CD14-positive monocyte (primary cell): ENCODE measurements around the gene TOP3A. TPM values are rescaled to one million over a fixed set of nuclear protein-coding genes. Genes with fewer than 3 reads are reported as not detected.

Source experiments
- DNase-seq, 3 donors: peaks; one replicate each; pipeline ENCODE4 v3.0.0-alpha.2; 2011 to 2022
- H2AFZ ChIP-seq: 2 replicates; pipeline ENCODE4 v1.6.0; 2012; ENCODE audit warnings: mild to moderate bottlenecking, low read depth, low read length, inconsistent platforms; ENCODE audit not compliant: insufficient read depth, poor library complexity, severe bottlenecking
- H3K27ac ChIP-seq, 2 donors: 1 replicate in 1 of 2; 2 replicates in 1 of 2; pipeline ENCODE4 v1.5.1; 2012 to 2013; ENCODE audit warnings: low read length in 2 of 2, control low read depth in 1 of 2, inconsistent platforms in 1 of 2, low read depth in 1 of 2, mild to moderate bottlenecking in 1 of 2
- H3K27me3 ChIP-seq, 2 donors: one replicate each; pipeline versions ENCODE4 v1.6.0 to v1.6.1; 2011 to 2013; ENCODE audit warnings: low read length in 2 of 2; ENCODE audit not compliant: control insufficient read depth in 2 of 2, insufficient read depth in 2 of 2
- H3K36me3 ChIP-seq, 2 donors: replicated peaks in 1 of 2; 1 replicate in 1 of 2; 2 replicates in 1 of 2; pipeline versions ENCODE4 v1.5.1 to v1.6.1; 2012 to 2013; ENCODE audit warnings: low read length in 2 of 2, control low read depth in 1 of 2, inconsistent platforms in 1 of 2, mild to moderate bottlenecking in 1 of 2; ENCODE audit not compliant: insufficient read depth in 2 of 2, control insufficient read depth in 1 of 2
- H3K4me1 ChIP-seq, 2 donors: 1 replicate in 1 of 2; 2 replicates in 1 of 2; pipeline versions ENCODE4 v1.5.1 to v1.6.1; 2012 to 2013; ENCODE audit warnings: low read length in 2 of 2, control low read depth in 1 of 2, inconsistent platforms in 1 of 2, mild to moderate bottlenecking in 1 of 2, moderate library complexity in 1 of 2; ENCODE audit not compliant: insufficient read depth in 2 of 2, control insufficient read depth in 1 of 2
- H3K4me2 ChIP-seq: replicated peaks from 2 replicates; pipeline ENCODE3; 2012; ENCODE audit warnings: low read length, moderate library complexity, mild to moderate bottlenecking; ENCODE audit not compliant: poor library complexity, severe bottlenecking; ENCODE audit errors: extremely low read depth
- H3K4me3 ChIP-seq, 3 experiments: fragments of 200-600 bp in 1 of 3; sonication (generic) in 1 of 3; replicated peaks in 1 of 3; 1 replicate in 2 of 3; 2 replicates in 1 of 3; pipeline ENCODE4 v1.5.1; 2011 to 2013; ENCODE audit warnings: low read length in 3 of 3, mild to moderate bottlenecking in 3 of 3, control low read depth in 2 of 3, low read depth in 2 of 3, inconsistent platforms in 1 of 3, moderate library complexity in 1 of 3
- H3K79me2 ChIP-seq: 2 replicates; pipeline ENCODE4 v1.6.0; 2012; ENCODE audit warnings: mild to moderate bottlenecking, control low read depth, inconsistent platforms, low read length, moderate library complexity; ENCODE audit not compliant: insufficient read depth
- H3K9ac ChIP-seq: 2 replicates; pipeline ENCODE4 v1.6.0; 2017; ENCODE audit warnings: low read length, mild to moderate bottlenecking; ENCODE audit not compliant: insufficient read depth, poor library complexity, severe bottlenecking
- H3K9me3 ChIP-seq, 2 donors: replicated peaks in 1 of 2; 1 replicate in 1 of 2; 2 replicates in 1 of 2; pipeline versions ENCODE4 v1.5.1 to v1.6.1; 2012 to 2013; ENCODE audit warnings: low read length in 2 of 2, control low read depth in 1 of 2; ENCODE audit not compliant: control insufficient read depth in 1 of 2, insufficient read depth in 1 of 2
- H4K20me1 ChIP-seq: 2 replicates; pipeline ENCODE4 v1.6.0; 2012; ENCODE audit warnings: mild to moderate bottlenecking, low read length, control low read depth, moderate library complexity; ENCODE audit not compliant: insufficient read depth
- H3K27ac Mint-ChIP-seq, 7 donors: one replicate each; pipeline ENCODE4 v1.8.0; 2020; ENCODE audit warnings: mild to moderate bottlenecking in 7 of 7, mixed read lengths in 7 of 7, moderate library complexity in 6 of 7, inconsistent platforms in 2 of 7
- H3K27me3 Mint-ChIP-seq, 3 donors: one replicate each; pipeline ENCODE4 v1.8.0; 2021 to 2022; ENCODE audit warnings: low read depth in 3 of 3, mild to moderate bottlenecking in 3 of 3, mixed read lengths in 3 of 3, moderate library complexity in 3 of 3, inconsistent platforms in 1 of 3
- H3K36me3 Mint-ChIP-seq, 2 donors: one replicate each; pipeline ENCODE4 v1.8.0; 2020; ENCODE audit warnings: mixed read lengths in 2 of 2, inconsistent platforms in 1 of 2, mild to moderate bottlenecking in 1 of 2
- H3K4me1 Mint-ChIP-seq: one replicate; pipeline ENCODE4 v1.8.0; 2020; ENCODE audit warnings: mild to moderate bottlenecking, mixed read lengths
- H3K4me3 Mint-ChIP-seq, 2 donors: one replicate each; pipeline ENCODE4 v1.8.0; 2020; ENCODE audit warnings: mild to moderate bottlenecking in 2 of 2, mixed read lengths in 2 of 2, moderate library complexity in 1 of 2
- H3K9me3 Mint-ChIP-seq, 7 donors: one replicate each; pipeline ENCODE4 v1.8.0; 2020 to 2022; ENCODE audit warnings: mixed read lengths in 7 of 7, mild to moderate bottlenecking in 6 of 7, moderate library complexity in 6 of 7, inconsistent platforms in 2 of 7
- whole genome bisulfite sequencing: methylation state at CpG from one replicate; pipeline ENCODE4 v1.1.5; 2013; ENCODE audit warnings: missing lambda C conversion rate; ENCODE audit not compliant: insufficient coverage; 5-methylcytosine and 5-hydroxymethylcytosine counted together
- intact Hi-C, 2 donors: fragments of 100-400 bp; cut with micrococcal nuclease; formaldehyde crosslinking; loops; one replicate each; pipeline versions ENCODE4 v1.15.0 to v1.15.1; 2023
- polyA plus RNA-seq, 3 donors: library from polyadenylated mRNA; depleted of rRNA in 1 of 3; unstranded in 2 of 3; stranded (reverse) in 1 of 3; fragments of 300-500 nt in 2 of 3; fragments of >200 nt in 1 of 3; fragmentation: Illumina TruSeq in 2 of 3; gene quantifications; 1 replicate in 2 of 3; 2 replicates in 1 of 3; pipeline ENCODE4 v1.2.3, GENCODE V29; 2012 to 2021
- TF ChIP-seq, protein P1 (sequence below): fragments of 200-600 bp; IDR thresholded peaks from one replicate; pipeline ENCODE4 v1.8.0; 2022; ENCODE audit warnings: antibody characterized with exemption, mild to moderate bottlenecking

TOP3A gene
- polyA plus RNA-seq, 3 donors: 15.2 to 25.6 (median 22.3) TPM

DNA sequence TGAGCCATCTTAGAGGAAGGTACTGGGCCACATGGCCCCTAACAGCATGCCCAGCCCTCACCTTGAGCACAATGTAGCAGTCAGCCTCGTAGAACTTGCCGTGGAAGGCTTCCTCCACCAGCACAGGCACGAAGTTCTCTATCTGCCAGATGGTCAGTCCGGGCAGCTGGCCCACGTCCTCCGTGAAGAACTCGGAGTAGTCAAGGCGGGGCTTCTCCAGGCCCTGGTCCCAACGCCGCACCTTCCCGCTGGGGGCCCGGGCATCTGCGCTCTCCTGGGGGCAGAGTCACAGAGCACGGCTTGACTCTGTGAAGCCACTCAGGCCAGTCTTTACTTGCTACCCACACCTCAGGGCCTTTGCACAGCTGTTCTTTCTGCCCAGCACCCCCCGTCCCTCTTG is 63.6 kb downstream of the TOP3A start:
- H3K36me3 ChIP-seq: peaks cover 87 to 97% of the 10 kb centered on the region in 2 donors
- H3K27ac ChIP-seq: no peak overlapping the region
- H4K20me1 ChIP-seq: peaks cover 93% of the 10 kb centered on the region
- H3K9me3 Mint-ChIP-seq: no peaks in the 10 kb centered on the region
- peaks cover 6% of the 10 kb centered on the region for H3K4me1 Mint-ChIP-seq
- no peak overlapping the region for H3K4me3 Mint-ChIP-seq
- WGBS: 94% methylated on average over 15 of the region's 15 CpGs
- intact Hi-C loops: no loop called here
- H3K36me3 Mint-ChIP-seq: peaks cover 91 to 99% of the 10 kb centered on the region in 2 donors
- DNase-seq: no peak
- no peaks in the 10 kb centered on the region for H3K9me3 ChIP-seq
- H3K79me2 ChIP-seq: peaks cover 14% of the 10 kb centered on the region
- H3K27me3 Mint-ChIP-seq: peaks cover 0 to 3% (median 1%) of the 10 kb centered on the region in 3 donors
- no peak overlapping the region for H3K27ac Mint-ChIP-seq
- TF ChIP-seq, protein P1, sequence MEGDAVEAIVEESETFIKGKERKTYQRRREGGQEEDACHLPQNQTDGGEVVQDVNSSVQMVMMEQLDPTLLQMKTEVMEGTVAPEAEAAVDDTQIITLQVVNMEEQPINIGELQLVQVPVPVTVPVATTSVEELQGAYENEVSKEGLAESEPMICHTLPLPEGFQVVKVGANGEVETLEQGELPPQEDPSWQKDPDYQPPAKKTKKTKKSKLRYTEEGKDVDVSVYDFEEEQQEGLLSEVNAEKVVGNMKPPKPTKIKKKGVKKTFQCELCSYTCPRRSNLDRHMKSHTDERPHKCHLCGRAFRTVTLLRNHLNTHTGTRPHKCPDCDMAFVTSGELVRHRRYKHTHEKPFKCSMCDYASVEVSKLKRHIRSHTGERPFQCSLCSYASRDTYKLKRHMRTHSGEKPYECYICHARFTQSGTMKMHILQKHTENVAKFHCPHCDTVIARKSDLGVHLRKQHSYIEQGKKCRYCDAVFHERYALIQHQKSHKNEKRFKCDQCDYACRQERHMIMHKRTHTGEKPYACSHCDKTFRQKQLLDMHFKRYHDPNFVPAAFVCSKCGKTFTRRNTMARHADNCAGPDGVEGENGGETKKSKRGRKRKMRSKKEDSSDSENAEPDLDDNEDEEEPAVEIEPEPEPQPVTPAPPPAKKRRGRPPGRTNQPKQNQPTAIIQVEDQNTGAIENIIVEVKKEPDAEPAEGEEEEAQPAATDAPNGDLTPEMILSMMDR: no peak
- no peak overlapping the region for H3K4me3 ChIP-seq
- H3K9ac ChIP-seq: no peak overlapping the region
- H2AFZ ChIP-seq: no peak overlapping the region
- no peaks in the 10 kb centered on the region for H3K4me1 ChIP-seq
- no peaks in the 10 kb centered on the region for H3K27me3 ChIP-seq
- H3K4me2 ChIP-seq: no peak overlapping the region

DNA sequence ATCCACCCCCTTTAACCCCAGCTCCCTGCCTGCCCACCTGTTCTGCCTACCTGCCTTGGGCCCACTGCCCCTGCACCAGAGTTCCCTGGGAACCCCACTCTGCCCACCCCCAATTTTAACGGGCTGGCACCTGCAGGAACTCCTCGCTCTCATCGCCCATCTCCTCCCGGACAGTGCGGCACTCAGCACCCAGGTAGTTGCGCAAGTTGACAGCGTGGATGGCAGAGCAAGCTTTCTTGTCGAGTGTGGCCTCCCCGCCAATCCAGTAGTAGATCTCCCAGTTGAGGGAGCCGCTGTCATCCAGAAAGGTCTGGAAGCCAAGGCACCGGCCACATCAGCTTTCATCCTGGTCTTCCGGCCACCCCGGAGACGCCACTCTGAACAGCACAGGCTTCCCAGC is 64.1 kb downstream of the TOP3A start:
- WGBS: 93% methylated on average over 14 of the region's 14 CpGs
- H3K27me3 Mint-ChIP-seq: peaks cover 0 to 3% (median 1%) of the 10 kb centered on the region in 3 donors
- Histone ChIP-seq H3K9ac (no peak overlapping the region), H3K4me2 (no peak overlapping the region), H3K27ac (no peak overlapping the region), H3K9me3 (no peaks in the 10 kb centered on the region), H3K27me3 (no peaks in the 10 kb centered on the region), H3K4me3 (no peak overlapping the region), H4K20me1 (peaks cover 93% of the 10 kb centered on the region), H2AFZ (no peak overlapping the region), H3K79me2 (peaks cover 9% of the 10 kb centered on the region), H3K36me3 (peaks cover 87 to 97% of the 10 kb centered on the region in 2 donors), H3K4me1 (no peaks in the 10 kb centered on the region)
- TF ChIP-seq, protein P1: no peak
- H3K36me3 Mint-ChIP-seq: peaks cover 91 to 99% of the 10 kb centered on the region in 2 donors
- intact Hi-C loops: no loop called here
- DNase-seq: no peak
- H3K4me3 Mint-ChIP-seq: no peak overlapping the region
- no peaks in the 10 kb centered on the region for H3K9me3 Mint-ChIP-seq
- peak overlapping the region in 2 of 7 donors; percentile 73 to 83 for H3K27ac Mint-ChIP-seq
- peaks cover 6% of the 10 kb centered on the region for H3K4me1 Mint-ChIP-seq
